ENCODE data around the gene STK32C. TPM values are rescaled to one million over a fixed set of nuclear protein-coding genes. Genes with fewer than 3 reads are reported as not detected.

Gene STK32C
- total RNA-seq, 1 donor from 2014 or later, result 13.0 TPM

- DNase-seq (ENCODE audit: low read depth), result no peak
- no peak overlapping the region for H3K4me3 ChIP-seq (ENCODE audit: low read depth, low read length)
- TF ChIP-seq CTCF (conservative IDR thresholded peaks at IDR 0.05; ENCODE audit: low read depth, low read length), result no peak
Observed at GRCh38 chr10:132166216-132166950, 141.4 kb downstream of the STK32C start.

- TF ChIP-seq CTCF (conservative IDR thresholded peaks at IDR 0.05; ENCODE audit: low read depth, low read length), result no peak
- no peak overlapping the region for H3K4me3 ChIP-seq (ENCODE audit: low read depth, low read length)
Observed at GRCh38 chr10:132165416-132165980, 142.3 kb downstream of the STK32C start.

GRCh38 chr10:132164761-132165278 lies 142.9 kb downstream of the STK32C start:
- no peak for DNase-seq (ENCODE audit: low read depth)
- no peak for TF ChIP-seq CTCF (conservative IDR thresholded peaks at IDR 0.05; ENCODE audit: low read depth, low read length)
- H3K4me3 ChIP-seq (ENCODE audit: low read depth, low read length), result no peak overlapping the region

More at GRCh38 chr10:132165416-132165980, 142.3 kb downstream of the STK32C start:
- DNase-seq (ENCODE audit: low read depth), result no peak

GRCh38 chr10:132163826-132164515 lies 143.8 kb downstream of the STK32C start:
- DNase-seq (ENCODE audit: low read depth), result no peak
- TF ChIP-seq CTCF (conservative IDR thresholded peaks at IDR 0.05; ENCODE audit: low read depth, low read length), result no peak
- H3K4me3 ChIP-seq (ENCODE audit: low read depth, low read length), result no peak overlapping the region

- peak; percentile 24 for TF ChIP-seq CTCF (conservative IDR thresholded peaks at IDR 0.05; ENCODE audit: low read depth, low read length)
- no peak for DNase-seq (ENCODE audit: low read depth)
- H3K4me3 ChIP-seq (ENCODE audit: low read depth, low read length), result no peak overlapping the region
Observed at GRCh38 chr10:132163278-132163765, 144.4 kb downstream of the STK32C start.

GRCh38 chr10:132162590-132163277 lies 145.0 kb downstream of the STK32C start:
- no peak overlapping the region for H3K4me3 ChIP-seq (ENCODE audit: low read depth, low read length)
- no peak for DNase-seq (ENCODE audit: low read depth)
- no peak for TF ChIP-seq CTCF (conservative IDR thresholded peaks at IDR 0.05; ENCODE audit: low read depth, low read length)
